Parathyroid adenoma (tissue), 2 donors: ENCODE data around the gene RFC1.

Source experiments
- H2AFZ ChIP-seq: fragments of 300-600 bp; sonication (generic); one replicate; pipeline ENCODE4 v1.7.0; 2017; ENCODE audit warnings: antibody characterized with exemption, mild to moderate bottlenecking
- H3K27ac ChIP-seq: fragments of 300-600 bp; sonication (generic); one replicate; pipeline ENCODE4 v1.7.0; 2017
- H3K27me3 ChIP-seq: fragments of 300-600 bp; sonication (generic); one replicate; pipeline ENCODE4 v1.7.0; 2017; ENCODE audit warnings: low read length; ENCODE audit not compliant: control insufficient read depth, insufficient read depth
- H3K36me3 ChIP-seq: fragments of 300-600 bp; sonication (generic); one replicate; pipeline ENCODE4 v1.7.0; 2017; ENCODE audit warnings: low read length; ENCODE audit not compliant: control insufficient read depth, insufficient read depth
- H3K4me1 ChIP-seq: fragments of 300-600 bp; sonication (generic); one replicate; pipeline ENCODE4 v1.7.0; 2017; ENCODE audit warnings: control low read depth
- H3K4me2 ChIP-seq: fragments of 300-600 bp; sonication (generic); one replicate; pipeline ENCODE4 v1.7.0; 2017; ENCODE audit warnings: low read length
- H3K4me3 ChIP-seq: fragments of 300-600 bp; sonication (generic); one replicate; pipeline ENCODE4 v1.7.0; 2017; ENCODE audit warnings: low read depth, low read length
- H3K79me2 ChIP-seq: fragments of 300-600 bp; sonication (generic); one replicate; pipeline ENCODE4 v1.7.0; 2017; ENCODE audit warnings: control low read depth
- H3K9ac ChIP-seq: fragments of 300-600 bp; sonication (generic); one replicate; pipeline ENCODE4 v1.7.0; 2017; ENCODE audit warnings: mild to moderate bottlenecking
- H3K9me3 ChIP-seq: fragments of 300-600 bp; sonication (generic); one replicate; pipeline ENCODE4 v1.7.0; 2017; ENCODE audit warnings: low read length; ENCODE audit not compliant: control insufficient read depth
- CTCF ChIP-seq: fragments of 300-600 bp; sonication (generic); IDR thresholded peaks from one replicate; pipeline ENCODE4 v1.7.0; 2017; ENCODE audit warnings: antibody characterized with exemption, mild to moderate bottlenecking
- donor health status: primary hyperparathyroidism.

The RFC1 gene

DNA sequence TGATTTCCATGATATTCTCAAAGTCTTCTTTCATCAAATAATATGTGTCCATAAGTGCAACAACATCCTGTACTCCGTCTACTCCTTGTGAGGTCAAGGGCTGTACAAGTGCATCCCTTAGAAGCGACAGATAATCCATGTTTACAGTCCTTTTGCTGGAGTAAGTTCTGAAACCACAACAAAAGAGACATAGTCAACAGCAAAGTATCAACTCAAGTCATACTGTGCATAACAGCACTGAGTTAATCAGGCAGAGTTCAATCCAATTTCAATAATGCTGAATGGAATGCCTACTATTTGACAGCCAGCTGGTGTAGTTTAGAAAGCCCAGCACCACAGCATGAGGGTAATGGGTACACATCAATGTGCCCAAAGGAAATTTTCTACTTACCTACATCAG, 74.5 kb downstream of the RFC1 start:
- Histone ChIP-seq H3K9ac (no peak overlapping the region), H3K27ac (no peak overlapping the region), H3K4me2 (no peak overlapping the region), H3K36me3 (no peaks in the 10 kb centered on the region), H3K4me3 (no peak overlapping the region), H2AFZ (no peak overlapping the region), H3K9me3 (no peaks in the 10 kb centered on the region), H3K79me2 (no peaks in the 10 kb centered on the region), H3K27me3 (no peaks in the 10 kb centered on the region), H3K4me1 (no peaks in the 10 kb centered on the region)
- no peak for TF ChIP-seq CTCF

GRCh38 chr4:39287223-39287622, 78.9 kb downstream of the RFC1 start:
- no peak overlapping the region for H3K27ac ChIP-seq
- no peak overlapping the region for H2AFZ ChIP-seq
- no peaks in the 10 kb centered on the region for H3K27me3 ChIP-seq
- no peaks in the 10 kb centered on the region for H3K36me3 ChIP-seq
- no peak overlapping the region for H3K4me3 ChIP-seq
- no peaks in the 10 kb centered on the region for H3K4me1 ChIP-seq
- H3K9ac ChIP-seq: no peak overlapping the region
- no peaks in the 10 kb centered on the region for H3K79me2 ChIP-seq
- no peak for TF ChIP-seq CTCF
- no peaks in the 10 kb centered on the region for H3K9me3 ChIP-seq
- no peak overlapping the region for H3K4me2 ChIP-seq

- no peak for TF ChIP-seq CTCF
Measured at GRCh38 chr4:39286263-39286662, 79.9 kb downstream of the RFC1 start.

GRCh38 chr4:39285853-39286252, 80.3 kb downstream of the RFC1 start:
- TF ChIP-seq CTCF: no peak
- no peaks in the 10 kb centered on the region for H3K36me3 ChIP-seq

More at GRCh38 chr4:39286263-39286662, 79.9 kb downstream of the RFC1 start:
- Histone ChIP-seq H3K36me3 (no peaks in the 10 kb centered on the region), H3K9ac (no peak overlapping the region), H3K27ac (no peak overlapping the region), H2AFZ (no peak overlapping the region), H3K79me2 (no peaks in the 10 kb centered on the region), H3K4me1 (no peaks in the 10 kb centered on the region), H3K4me2 (no peak overlapping the region), H3K4me3 (no peak overlapping the region), H3K9me3 (no peaks in the 10 kb centered on the region), H3K27me3 (no peaks in the 10 kb centered on the region)

GRCh38 chr4:39285111-39285795, 80.9 kb downstream of the RFC1 start:
- H3K9ac ChIP-seq: no peak overlapping the region
- H2AFZ ChIP-seq: no peak overlapping the region
- no peak overlapping the region for H3K4me2 ChIP-seq
- no peaks in the 10 kb centered on the region for H3K36me3 ChIP-seq
- no peaks in the 10 kb centered on the region for H3K4me1 ChIP-seq
- no peaks in the 10 kb centered on the region for H3K79me2 ChIP-seq
- TF ChIP-seq CTCF: no peak
- no peaks in the 10 kb centered on the region for H3K9me3 ChIP-seq
- H3K4me3 ChIP-seq: no peak overlapping the region
- no peak overlapping the region for H3K27ac ChIP-seq
- no peaks in the 10 kb centered on the region for H3K27me3 ChIP-seq

More at GRCh38 chr4:39285853-39286252, 80.3 kb downstream of the RFC1 start:
- Histone ChIP-seq H3K79me2 (no peaks in the 10 kb centered on the region), H3K4me1 (no peaks in the 10 kb centered on the region), H3K4me2 (no peak overlapping the region), H3K9me3 (no peaks in the 10 kb centered on the region), H3K4me3 (no peak overlapping the region), H2AFZ (no peak overlapping the region), H3K27ac (no peak overlapping the region), H3K9ac (no peak overlapping the region), H3K27me3 (no peaks in the 10 kb centered on the region)
